AG20443 (cell line): ENCODE data around the gene MPDU1.

ENCODE experiments used
- DNase-seq: peaks from one replicate; pipeline ENCODE4 v3.0.0; 2012; ENCODE audit warnings: low spot score, mixed read lengths

The MPDU1 gene

DNA sequence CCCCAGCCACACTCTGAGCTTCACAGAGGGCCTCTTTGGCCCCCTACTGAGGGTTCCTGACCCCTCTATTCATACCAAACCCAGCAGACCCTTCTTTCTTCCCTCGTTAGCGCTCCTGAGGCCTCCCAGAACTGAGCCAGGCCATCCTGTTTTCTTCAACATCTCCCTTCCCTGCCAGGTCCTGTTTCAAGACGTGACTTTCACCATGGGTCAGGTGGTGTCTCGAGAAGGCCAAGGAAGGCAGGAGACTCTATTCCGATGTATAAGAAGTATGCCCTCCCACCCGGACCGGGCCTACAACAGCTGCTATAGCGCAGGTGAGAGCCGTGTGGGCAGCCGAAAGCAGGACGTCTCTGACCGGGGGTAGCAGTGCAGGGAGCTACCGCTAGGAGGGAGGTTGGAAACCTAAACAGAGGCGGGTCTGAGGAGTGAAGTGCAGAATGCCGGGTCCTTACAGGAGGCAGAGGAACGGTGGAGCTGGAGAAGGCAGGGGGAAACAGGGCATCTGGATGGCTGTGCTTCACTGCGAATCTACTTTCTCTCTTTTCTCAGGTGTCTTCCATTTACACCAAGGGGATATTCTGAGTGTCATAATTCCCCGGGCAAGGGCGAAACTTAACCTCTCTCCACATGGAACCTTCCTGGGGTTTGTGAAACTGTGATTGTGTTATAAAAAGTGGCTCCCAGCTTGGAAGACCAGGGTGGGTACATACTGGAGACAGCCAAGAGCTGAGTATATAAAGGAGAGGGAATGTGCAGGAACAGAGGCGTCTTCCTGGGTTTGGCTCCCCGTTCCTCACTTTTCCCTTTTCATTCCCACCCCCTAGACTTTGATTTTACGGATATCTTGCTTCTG is 23.3 kb upstream of the MPDU1 start:
- peak; percentile 72 for DNase-seq

DNA sequence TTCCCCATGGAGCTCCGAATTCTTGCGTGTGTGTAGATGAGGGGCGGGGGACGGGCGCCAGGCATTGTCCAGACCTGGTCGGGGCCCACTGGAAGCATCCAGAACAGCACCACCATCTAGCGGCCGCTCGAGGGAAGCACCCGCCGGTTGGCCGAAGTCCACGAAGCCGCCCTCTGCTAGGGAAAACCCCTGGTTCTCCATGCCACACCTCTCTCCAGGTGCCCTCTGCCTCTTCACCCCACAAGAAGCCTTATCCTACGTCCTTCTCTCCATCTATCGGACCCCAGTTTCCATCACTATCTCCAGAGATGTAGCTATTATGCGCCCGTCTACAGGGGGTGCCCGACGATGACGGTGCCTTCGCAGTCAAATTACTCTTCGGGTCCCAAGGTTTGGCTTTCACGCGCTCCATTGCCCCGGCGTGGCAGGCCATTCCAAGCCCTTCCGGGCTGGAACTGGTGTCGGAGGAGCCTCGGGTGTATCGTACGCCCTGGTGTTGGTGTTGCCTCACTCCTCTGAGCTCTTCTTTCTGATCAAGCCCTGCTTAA is 22.6 kb upstream of the MPDU1 start:
- peak; percentile 93 for DNase-seq

DNA sequence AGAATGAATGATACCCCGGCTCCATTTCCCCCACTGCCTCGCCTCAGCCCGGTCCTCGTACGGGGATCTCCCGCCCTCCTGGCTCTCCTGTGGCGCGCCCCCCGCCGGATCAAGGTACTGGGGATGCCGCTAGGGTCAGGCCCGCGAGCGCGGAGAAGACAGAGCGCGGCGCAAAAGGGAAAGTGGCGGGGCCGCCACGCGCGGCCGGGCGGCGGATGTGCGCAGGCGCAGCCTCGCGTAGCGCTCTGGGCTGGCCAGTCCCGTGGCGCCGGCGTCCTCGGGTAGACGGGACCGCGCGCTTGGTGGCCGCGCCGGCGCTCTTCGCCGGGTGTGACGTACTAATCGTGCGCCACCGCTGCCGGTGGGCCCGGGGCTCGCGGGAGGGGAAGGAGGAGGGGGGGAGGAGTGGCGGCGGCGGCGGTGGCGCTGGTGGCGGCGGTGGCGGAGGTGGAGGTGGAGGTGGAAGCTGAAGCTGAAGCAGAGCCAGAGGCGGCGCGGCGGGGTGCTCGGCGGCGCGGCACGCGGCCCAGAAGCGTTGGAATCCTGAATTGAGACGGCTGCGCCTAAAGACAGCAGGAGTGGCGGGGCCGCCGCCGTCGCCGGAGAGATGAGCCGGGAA is 22.0 kb upstream of the MPDU1 start, which contains the start of gene SENP3:
TSS of gene SENP3 (plus strand) at position 331 of the 619 bp plus-strand sequence. CDS start 1,158 bp downstream, outside the sequence.
- peak; percentile 99 for DNase-seq

DNA sequence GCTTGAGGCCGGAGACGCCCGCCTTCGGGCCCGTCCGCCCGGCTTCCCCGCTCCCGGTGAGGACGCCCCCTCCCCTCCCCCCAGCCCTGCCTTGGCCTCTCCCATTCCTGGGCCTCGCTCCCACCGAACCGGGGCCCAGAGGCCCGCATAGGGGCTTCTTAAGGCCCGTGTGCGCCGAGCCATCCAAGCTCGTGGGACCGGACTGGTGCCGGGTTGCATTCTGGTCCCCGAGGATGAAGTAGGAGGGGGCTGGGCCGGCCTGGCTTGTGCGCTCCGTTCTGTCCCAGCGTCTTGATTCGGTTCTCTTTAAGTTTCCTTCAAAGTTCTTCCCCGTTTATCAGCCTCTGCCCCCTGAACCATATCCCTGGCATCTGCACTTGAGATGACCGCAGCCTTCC is 21.4 kb upstream of the MPDU1 start:
- DNase-seq: peak; percentile 28

DNA sequence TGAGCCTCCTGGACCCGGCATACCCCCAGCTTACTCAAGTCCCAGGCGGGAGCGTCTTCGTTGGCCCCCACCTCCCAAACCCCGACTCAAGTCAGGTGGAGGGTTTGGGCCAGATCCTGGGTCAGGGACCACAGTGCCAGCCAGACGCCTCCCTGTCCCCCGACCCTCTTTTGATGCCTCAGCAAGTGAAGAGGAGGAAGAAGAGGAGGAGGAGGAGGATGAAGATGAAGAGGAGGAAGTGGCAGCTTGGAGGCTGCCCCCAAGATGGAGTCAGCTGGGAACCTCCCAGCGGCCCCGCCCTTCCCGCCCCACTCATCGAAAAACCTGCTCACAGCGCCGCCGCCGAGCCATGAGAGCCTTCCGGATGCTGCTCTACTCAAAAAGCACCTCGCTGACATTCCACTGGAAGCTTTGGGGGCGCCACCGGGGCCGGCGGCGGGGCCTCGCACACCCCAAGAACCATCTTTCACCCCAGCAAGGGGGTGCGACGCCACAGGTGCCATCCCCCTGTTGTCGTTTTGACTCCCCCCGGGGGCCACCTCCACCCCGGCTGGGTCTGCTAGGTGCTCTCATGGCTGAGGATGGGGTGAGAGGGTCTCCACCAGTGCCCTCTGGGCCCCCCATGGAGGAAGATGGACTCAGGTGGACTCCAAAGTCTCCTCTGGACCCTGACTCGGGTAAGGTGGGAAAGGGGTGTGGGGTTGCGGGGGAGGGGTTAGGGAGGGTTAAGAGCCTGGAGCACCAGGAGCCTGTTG is 20.4 kb upstream of the MPDU1 start:
- DNase-seq: no peak

DNA sequence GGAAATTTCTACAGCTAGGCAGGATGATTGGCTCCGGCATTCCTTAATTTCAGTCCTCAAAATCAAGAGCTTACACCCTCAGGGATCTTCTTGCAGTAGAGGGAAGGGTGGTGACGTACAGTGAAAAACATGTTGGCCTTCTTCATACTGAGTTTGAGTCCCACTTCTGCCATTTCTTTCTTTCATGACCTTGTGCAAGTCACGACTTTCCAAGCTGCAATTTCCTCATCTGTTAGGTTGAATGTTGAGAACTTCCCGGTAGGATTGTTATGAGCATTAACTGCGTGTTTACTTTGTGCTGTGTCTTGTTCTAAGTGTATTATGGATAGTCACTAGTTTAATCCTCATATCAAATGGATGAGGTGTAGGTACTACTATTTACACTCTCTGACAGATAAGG is 14.1 kb upstream of the MPDU1 start:
- no peak for DNase-seq

DNA sequence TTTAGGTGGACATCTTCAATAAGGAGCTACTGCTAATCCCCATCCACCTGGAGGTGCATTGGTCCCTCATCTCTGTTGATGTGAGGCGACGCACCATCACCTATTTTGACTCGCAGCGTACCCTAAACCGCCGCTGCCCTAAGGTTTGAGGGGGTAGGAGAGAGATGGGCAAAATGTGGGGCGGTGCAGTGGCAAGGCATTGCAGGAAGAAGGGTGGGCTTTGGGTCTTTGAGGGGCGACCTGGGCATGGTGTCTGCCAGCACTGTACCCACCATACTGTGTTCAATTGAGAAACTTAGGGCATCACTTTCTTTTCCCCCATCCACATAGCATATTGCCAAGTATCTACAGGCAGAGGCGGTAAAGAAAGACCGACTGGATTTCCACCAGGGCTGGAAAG is 13.3 kb upstream of the MPDU1 start:
- DNase-seq: no peak

DNA sequence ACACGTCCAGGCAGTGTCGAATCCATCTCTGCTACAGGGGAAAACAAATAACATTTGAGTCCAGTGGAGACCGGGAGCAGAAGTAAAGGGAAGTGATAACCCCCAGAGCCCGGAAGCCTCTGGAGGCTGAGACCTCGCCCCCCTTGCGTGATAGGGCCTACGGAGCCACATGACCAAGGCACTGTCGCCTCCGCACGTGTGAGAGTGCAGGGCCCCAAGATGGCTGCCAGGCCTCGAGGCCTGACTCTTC is 11.4 kb upstream of the MPDU1 start:
- DNase-seq: no peak

DNA sequence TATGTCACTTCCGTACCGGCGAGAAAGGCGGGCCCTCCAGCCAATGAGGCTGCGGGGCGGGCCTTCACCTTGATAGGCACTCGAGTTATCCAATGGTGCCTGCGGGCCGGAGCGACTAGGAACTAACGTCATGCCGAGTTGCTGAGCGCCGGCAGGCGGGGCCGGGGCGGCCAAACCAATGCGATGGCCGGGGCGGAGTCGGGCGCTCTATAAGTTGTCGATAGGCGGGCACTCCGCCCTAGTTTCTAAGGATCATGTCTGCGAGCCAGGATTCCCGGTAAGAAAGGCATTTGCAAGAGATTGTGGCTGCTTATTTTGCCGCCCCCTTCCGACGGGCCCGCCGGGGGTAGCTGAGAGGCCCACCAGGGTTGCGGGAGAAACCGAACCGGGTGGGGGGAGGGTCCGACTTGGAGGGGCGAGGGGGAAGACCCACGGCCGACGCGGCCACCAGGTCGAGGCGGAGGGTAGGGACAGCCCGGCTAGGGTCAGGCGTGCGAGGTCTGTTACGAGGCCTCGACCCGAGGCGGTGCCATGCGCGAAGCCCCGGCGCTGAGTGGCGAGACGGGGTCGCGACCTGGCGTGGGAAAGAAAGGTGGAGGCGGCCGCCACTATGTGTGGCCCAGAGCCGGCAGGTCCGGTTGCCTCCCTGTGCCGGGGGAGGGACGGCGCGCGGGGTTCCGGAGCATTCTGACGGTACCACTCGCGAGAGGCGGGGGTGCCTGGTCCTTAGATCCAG is 10.9 kb upstream of the MPDU1 start:
- peak; percentile 98 for DNase-seq

DNA sequence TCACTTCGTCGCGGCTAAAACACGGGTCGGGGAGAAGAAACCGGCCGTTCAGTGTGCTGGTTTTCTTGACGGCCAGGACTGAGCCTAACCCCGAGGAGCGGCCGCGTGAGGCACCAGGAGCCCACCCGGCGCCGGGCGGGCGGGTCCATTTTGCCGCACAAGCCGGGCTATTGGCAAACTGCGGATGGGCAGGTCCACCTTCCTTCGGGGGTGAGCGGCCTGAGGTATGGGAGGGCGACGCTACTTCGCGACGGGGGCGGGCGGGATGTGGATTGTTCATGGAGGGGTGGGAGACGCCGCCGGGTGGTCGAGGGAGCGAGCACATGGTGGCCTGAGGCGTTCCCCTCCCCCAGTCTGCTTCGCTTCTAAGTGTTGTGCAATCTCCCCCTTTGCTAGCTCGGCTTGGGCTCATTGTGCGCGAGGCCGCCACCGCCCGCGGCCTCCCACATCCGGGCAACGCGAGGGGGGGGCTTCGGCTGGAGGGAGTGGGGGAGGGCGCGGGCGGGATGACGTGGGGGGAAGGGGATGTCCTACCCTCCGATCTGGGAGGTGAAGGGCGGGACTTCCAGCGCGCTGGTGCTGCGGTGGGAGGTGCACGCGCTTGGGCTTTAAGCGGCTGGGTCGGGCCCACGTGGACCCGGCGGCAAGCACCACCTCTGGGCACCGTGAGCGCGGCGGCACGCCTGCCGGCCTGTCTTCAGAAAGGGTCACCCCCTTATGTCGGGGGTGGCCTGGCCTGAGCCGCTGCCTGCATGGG is 10.2 kb upstream of the MPDU1 start:
- DNase-seq: peak; percentile 89

DNA sequence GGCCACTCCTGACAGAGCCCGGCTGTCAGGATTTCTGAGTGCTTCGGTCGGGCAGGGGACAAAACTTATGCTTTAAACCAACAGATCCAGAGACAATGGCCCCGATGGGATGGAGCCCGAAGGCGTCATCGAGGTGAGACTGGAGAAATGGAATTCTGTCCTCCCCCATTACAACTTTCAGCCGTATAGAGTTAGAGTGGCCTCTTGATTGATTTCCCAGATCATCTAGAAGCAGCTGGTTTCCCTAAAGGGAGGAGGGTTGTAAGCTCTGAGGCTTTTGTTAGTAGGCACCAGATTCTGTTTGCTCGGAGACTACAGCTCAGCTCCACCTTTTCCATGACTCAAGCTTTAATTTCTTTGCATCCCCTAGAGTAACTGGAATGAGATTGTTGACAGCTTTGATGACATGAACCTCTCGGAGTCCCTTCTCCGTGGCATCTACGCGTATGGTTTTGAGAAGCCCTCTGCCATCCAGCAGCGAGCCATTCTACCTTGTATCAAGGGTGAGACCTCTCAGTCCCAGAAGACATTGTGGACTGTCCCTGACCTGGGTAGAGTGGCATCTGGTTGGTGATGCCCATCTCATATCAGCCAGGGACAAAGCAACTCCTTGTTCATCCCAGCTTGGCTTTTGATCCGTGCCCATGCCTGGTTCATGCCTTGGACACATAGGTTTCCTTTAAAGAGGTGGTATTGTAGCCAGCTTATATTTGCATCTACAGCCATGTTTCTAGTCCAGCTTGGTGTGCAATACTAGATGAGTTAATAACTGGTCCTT is 9.3 kb upstream of the MPDU1 start:
- DNase-seq: no peak

DNA sequence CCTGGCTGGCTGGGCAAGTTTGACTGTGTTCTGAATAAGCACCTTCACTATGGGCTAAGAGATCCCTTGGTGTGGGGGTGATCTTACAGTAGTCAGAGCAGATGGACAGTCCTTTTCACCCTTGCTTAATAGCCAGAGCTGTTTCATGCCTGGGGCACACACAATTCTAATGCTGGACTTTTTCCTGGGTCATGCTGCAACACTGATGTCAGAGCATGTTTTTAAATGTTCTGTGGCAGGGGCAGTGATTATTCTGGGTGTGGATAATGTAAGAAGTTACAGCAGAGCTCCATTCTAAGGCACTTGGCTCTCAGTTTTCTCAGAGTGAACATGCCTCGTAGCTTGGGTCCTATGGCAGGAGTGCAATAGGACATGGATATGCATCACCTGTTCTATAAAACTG is 8.2 kb upstream of the MPDU1 start:
- no peak for DNase-seq

DNA sequence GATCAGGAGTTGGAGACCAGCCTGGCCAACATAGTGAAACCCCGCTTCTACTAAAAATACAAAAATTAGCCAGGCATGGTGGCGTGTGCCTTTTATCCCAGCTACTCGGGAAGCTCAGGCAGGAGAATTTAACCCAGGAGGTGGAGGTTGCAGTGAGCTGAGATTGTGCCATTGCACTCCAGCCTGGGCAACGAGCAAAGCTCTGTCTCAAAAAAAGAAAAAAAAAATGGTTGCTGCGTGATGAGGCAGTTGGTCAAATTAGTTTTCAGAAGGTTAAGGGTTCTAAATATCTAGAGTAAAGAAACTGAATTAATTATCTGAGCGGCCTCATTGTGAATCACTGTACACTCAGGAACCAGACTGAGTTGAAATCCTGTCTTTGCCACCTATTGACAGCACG is 7.7 kb upstream of the MPDU1 start:
- DNase-seq: no peak

DNA sequence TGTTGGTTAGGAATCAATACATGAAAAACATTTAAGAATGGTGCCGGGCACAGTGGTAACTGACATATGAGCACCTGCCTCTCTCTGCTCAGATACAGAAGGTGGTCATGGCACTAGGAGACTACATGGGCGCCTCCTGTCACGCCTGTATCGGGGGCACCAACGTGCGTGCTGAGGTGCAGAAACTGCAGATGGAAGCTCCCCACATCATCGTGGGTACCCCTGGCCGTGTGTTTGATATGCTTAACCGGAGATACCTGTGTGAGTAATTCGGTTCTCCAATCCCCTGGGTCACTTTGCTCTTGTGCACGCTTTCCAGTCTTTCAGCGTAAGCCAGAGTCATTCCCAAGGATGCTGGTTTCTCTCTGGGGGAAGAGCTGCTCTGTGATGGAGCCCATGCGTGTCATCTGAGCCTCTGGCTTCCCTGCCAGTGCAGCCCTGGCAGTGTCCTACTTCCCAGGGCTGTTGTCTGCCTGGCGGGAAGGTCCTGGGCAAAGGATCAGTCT is 7.2 kb upstream of the MPDU1 start:
- DNase-seq: no peak

DNA sequence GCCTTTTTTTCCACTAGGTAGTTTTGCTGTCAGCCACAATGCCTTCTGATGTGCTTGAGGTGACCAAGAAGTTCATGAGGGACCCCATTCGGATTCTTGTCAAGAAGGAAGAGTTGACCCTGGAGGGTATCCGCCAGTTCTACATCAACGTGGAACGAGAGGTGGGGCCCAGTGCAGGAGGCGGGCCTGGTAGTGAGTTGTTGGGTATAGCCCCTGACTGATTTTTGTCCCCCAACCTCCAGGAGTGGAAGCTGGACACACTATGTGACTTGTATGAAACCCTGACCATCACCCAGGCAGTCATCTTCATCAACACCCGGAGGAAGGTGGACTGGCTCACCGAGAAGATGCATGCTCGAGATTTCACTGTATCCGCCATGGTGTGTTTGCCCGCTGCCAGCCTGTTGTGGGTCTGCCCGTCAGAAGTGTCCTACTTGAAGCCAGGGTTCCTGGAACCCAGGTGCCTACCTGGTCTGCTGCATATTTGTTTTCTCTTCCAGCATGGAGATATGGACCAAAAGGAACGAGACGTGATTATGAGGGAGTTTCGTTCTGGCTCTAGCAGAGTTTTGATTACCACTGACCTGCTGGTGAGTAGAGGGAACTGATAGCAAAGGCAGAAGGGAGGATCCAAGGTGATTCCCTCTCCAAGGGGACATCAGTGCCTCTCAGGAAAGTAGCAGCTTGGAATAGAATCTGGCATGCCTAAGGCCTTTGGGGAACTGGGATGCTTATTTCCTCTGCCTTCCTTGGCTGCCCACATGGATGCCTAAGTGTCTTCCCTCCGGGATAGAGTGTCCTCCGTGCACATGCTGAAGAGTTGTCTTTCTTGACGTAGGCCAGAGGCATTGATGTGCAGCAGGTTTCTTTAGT is 6.1 kb upstream of the MPDU1 start:
- DNase-seq: no peak

DNA sequence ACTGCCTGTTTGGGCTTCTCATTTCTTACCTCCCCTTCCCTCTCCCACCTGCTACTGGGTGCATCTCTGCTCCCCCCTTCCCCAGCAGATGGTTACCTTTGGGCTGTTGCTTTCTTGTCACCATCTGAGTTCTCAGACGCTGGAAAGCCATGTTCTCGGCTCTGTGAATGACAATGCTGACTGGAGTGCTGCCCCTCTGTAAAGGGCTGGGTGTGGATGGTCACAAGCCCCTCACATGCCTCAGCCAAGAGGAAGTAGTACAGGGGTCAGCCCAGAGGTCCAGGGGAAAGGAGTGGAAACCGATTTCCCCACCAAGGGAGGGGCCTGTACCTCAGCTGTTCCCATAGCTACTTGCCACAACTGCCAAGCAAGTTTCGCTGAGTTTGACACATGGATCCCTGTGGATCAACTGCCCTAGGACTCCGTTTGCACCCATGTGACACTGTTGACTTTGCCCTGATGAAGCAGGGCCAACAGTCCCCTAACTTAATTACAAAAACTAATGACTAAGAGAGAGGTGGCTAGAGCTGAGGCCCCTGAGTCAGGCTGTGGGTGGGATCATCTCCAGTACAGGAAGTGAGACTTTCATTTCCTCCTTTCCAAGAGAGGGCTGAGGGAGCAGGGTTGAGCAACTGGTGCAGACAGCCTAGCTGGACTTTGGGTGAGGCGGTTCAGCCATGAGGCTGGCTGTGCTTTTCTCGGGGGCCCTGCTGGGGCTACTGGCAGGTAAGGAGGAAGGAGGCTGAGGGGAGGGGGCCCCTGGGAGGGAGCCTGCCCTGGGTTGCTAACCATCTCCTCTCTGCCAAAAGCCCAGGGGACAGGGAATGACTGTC is 4.4 kb upstream of the MPDU1 start, which contains the start of gene CD68:
TSS of gene CD68 (plus strand) at position 638 of the 833 bp plus-strand sequence. CDS start at position 678, 40 bp downstream.
- peak; percentile 88 for DNase-seq

DNA sequence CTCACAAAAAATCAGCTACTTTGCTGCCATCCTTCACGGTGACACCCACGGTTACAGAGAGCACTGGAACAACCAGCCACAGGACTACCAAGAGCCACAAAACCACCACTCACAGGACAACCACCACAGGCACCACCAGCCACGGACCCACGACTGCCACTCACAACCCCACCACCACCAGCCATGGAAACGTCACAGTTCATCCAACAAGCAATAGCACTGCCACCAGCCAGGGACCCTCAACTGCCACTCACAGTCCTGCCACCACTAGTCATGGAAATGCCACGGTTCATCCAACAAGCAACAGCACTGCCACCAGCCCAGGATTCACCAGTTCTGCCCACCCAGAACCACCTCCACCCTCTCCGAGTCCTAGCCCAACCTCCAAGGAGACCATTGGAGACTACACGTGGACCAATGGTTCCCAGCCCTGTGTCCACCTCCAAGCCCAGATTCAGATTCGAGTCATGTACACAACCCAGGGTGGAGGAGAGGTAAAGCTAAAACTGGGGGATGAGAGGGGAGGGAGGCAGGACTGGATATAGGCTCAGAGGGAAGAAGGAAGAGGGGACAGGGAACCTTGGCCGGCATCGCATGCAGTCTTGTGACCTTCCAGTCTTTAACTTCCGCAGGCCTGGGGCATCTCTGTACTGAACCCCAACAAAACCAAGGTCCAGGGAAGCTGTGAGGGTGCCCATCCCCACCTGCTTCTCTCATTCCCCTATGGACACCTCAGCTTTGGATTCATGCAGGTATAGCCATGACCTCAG is 3.6 kb upstream of the MPDU1 start:
- no peak for DNase-seq
